ENCODE data around the gene ZSWIM5.

ZSWIM5 gene

DNA sequence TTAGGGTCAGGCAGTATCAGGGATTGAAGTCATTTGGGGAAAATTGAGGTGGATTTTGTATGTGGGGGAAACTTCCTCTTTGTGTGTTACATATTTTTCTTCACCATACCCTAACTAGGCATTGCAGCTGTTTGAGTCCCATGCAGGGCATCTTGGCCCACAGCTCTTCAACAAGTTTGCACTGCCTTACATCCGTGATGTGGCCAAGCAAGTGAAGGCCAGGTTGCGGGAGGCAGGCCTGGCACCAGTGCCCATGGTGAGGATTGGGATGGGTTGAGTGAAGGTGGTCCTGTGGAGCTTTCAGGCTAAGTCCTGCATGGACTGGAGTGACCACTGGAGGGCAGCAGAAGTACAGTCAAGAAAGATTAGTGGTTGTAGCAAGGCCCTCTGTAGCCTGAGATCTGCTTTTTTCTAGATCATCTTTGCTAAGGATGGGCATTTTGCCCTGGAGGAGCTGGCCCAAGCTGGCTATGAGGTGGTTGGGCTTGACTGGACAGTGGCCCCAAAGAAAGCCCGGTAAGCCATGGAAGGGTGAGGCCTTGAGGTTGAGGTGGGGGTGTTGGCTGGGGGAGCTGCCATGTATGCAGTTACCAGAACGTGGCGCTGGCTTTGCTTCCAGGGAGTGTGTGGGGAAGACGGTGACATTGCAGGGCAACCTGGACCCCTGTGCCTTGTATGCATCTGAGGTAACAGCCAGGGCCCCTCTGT lies 191.9 kb downstream of the ZSWIM5 start (continued):
- TF ChIP-seq, protein P1, sequence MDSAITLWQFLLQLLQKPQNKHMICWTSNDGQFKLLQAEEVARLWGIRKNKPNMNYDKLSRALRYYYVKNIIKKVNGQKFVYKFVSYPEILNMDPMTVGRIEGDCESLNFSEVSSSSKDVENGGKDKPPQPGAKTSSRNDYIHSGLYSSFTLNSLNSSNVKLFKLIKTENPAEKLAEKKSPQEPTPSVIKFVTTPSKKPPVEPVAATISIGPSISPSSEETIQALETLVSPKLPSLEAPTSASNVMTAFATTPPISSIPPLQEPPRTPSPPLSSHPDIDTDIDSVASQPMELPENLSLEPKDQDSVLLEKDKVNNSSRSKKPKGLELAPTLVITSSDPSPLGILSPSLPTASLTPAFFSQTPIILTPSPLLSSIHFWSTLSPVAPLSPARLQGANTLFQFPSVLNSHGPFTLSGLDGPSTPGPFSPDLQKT (IDR thresholded peaks at IDR 0.05; ENCODE audit: borderline replicate concordance, low read depth, low read length), result no peak
- TF ChIP-seq EGR2 (tag by site-specific recombination; IDR thresholded peaks at IDR 0.05; ENCODE audit: low read depth) (no peak), ZXDB (tag by site-specific recombination; IDR thresholded peaks at IDR 0.05) (0 out of 2 replicates have a peak, but pooled peaks have one; percentile 24)

DNA sequence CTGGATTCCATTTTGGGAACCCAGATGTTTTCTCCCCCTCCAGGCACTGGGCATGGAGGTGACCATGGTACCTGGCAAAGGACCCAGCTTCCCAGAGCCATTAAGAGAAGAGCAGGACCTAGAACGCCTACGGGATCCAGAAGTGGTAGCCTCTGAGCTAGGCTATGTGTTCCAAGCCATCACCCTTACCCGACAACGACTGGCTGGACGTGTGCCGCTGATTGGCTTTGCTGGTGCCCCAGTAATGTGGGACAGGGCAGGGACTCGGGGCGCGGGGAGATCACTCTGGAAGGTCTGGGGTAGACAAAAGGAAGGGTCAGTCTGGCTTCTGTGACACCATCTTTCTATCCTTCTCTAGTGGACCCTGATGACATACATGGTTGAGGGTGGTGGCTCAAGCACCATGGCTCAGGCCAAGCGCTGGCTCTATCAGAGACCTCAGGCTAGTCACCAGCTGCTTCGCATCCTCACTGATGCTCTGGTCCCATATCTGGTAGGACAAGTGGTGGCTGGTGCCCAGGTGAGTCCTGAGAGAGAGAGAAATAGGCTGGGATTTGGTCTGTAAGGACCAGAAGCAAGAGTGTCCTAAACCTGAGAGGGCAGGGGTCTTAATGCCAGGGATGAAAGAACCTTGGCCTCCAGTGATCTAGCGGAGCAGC lies 192.7 kb downstream of the ZSWIM5 start:
- Histone ChIP-seq H3K27ac (ENCODE audit: extremely low read depth, low read depth, low read length) (no peak overlapping the region), H3K9me3 (ENCODE audit: control insufficient read depth, insufficient read depth, low read depth, low read length) (no peaks in the 10 kb centered on the region), H3K4me1 (ENCODE audit: control insufficient read depth, insufficient read depth, low read length) (no peaks in the 10 kb centered on the region), H3K4me3 (ENCODE audit: low read depth, low read length) (no peak overlapping the region), H3K36me3 (ENCODE audit: control insufficient read depth in 2 of 2, insufficient read depth in 1 of 2, low read length in 2 of 2) (peaks cover 0 to 47% of the 10 kb centered on the region in 2 experiments; a peak in 1 of 3 replicates)
- ChIA-PET CTCF (interaction anchor here (0.5 to 12.0 kb wide), 28 partner anchors 17 to 571 kb away, joined by 3 to 304 read pairs (median 4); partner anchors contain the start of genes PLK3, PTCH2 and TESK2), POLR2A (interaction anchor here (1.0 to 5.7 kb wide), 5 partner anchors 220 to 479 kb away, joined by 3 to 83 read pairs (median 4); partner anchors contain the start of gene TESK2)
- TF ChIP-seq, protein P2, sequence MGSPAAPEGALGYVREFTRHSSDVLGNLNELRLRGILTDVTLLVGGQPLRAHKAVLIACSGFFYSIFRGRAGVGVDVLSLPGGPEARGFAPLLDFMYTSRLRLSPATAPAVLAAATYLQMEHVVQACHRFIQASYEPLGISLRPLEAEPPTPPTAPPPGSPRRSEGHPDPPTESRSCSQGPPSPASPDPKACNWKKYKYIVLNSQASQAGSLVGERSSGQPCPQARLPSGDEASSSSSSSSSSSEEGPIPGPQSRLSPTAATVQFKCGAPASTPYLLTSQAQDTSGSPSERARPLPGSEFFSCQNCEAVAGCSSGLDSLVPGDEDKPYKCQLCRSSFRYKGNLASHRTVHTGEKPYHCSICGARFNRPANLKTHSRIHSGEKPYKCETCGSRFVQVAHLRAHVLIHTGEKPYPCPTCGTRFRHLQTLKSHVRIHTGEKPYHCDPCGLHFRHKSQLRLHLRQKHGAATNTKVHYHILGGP (tag by site-specific recombination; IDR thresholded peaks at IDR 0.05), result no peak
- TF ChIP-seq, protein P3, sequence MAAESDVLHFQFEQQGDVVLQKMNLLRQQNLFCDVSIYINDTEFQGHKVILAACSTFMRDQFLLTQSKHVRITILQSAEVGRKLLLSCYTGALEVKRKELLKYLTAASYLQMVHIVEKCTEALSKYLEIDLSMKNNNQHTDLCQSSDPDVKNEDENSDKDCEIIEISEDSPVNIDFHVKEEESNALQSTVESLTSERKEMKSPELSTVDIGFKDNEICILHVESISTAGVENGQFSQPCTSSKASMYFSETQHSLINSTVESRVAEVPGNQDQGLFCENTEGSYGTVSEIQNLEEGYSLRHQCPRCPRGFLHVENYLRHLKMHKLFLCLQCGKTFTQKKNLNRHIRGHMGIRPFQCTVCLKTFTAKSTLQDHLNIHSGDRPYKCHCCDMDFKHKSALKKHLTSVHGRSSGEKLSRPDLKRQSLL (tag by site-specific recombination; IDR thresholded peaks at IDR 0.05), result peak; percentile 53; the same call in 1 of the 2 replicates

DNA sequence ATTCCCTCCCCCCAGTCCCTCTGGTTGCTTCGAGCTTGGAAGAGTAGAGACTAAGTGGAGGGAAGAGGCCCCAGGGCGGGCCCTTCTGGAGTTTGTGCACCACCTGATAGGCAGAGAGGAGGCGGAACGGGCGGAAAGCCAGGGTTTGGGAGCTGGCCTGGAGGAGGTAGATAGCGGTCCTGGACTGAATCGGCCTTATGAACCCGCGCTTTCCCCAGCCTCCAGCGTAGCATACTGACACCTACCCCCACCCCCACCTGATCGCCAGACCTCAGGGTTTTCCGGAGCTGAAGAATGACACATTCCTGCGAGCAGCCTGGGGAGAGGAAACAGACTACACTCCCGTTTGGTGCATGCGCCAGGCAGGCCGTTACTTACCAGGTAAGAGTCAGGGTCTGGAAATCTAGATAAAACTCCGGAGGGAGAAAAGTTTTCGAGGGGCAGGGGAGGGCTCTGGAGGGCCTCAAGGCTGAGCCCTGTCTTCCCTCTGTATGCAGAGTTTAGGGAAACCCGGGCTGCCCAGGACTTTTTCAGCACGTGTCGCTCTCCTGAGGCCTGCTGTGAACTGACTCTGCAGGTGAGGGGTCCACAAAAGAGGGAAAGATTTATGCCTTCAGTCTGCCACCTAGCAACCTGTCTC lies 193.6 kb downstream of the ZSWIM5 start:
- peaks cover 0 to 52% of the 10 kb centered on the region in 2 experiments; a peak in 1 of 3 replicates for H3K36me3 ChIP-seq (ENCODE audit: control insufficient read depth in 2 of 2, insufficient read depth in 1 of 2, low read length in 2 of 2)
- ChIA-PET POLR2A (interaction anchor here (0.6 to 5.7 kb wide), 24 partner anchors 10 to 509 kb away, joined by 3 to 83 read pairs (median 9); partner anchors contain the start of genes BTBD19, CCDC163, EIF2B3 and MMACHC), CTCF (interaction anchor here (0.5 to 12.0 kb wide), 12 partner anchors 17 to 480 kb away, joined by 3 to 304 read pairs (median 4); partner anchors contain the start of genes RNU5D-1 and TESK2)
- peak overlapping the region; percentile 42; the same call in 1 of the 2 replicates for H3K27ac ChIP-seq (ENCODE audit: extremely low read depth, low read depth, low read length)
- no peaks in the 10 kb centered on the region for H3K4me1 ChIP-seq (ENCODE audit: control insufficient read depth, insufficient read depth, low read length)
- H3K4me3 ChIP-seq (ENCODE audit: low read depth, low read length), result peak overlapping the region; percentile 53
- no peaks in the 10 kb centered on the region for H3K9me3 ChIP-seq (ENCODE audit: control insufficient read depth, insufficient read depth, low read depth, low read length)
- no peak for TF ChIP-seq WT1 (tag by site-specific recombination; IDR thresholded peaks at IDR 0.05)
- TF ChIP-seq, protein P4, sequence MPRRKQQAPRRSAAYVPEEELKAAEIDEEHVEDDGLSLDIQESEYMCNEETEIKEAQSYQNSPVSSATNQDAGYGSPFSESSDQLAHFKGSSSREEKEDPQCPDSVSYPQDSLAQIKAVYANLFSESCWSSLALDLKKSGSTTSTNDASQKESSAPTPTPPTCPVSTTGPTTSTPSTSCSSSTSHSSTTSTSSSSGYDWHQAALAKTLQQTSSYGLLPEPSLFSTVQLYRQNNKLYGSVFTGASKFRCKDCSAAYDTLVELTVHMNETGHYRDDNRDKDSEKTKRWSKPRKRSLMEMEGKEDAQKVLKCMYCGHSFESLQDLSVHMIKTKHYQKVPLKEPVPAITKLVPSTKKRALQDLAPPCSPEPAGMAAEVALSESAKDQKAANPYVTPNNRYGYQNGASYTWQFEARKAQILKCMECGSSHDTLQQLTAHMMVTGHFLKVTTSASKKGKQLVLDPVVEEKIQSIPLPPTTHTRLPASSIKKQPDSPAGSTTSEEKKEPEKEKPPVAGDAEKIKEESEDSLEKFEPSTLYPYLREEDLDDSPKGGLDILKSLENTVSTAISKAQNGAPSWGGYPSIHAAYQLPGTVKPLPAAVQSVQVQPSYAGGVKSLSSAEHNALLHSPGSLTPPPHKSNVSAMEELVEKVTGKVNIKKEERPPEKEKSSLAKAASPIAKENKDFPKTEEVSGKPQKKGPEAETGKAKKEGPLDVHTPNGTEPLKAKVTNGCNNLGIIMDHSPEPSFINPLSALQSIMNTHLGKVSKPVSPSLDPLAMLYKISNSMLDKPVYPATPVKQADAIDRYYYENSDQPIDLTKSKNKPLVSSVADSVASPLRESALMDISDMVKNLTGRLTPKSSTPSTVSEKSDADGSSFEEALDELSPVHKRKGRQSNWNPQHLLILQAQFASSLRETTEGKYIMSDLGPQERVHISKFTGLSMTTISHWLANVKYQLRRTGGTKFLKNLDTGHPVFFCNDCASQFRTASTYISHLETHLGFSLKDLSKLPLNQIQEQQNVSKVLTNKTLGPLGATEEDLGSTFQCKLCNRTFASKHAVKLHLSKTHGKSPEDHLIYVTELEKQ (tag by site-specific recombination; IDR thresholded peaks at IDR 0.05; ENCODE audit: borderline replicate concordance), result no peak
- TF ChIP-seq ZBTB20 (tag by site-specific recombination; IDR thresholded peaks at IDR 0.05), result no peak; the same call in 1 of the 2 replicates
- TF ChIP-seq, protein P5, sequence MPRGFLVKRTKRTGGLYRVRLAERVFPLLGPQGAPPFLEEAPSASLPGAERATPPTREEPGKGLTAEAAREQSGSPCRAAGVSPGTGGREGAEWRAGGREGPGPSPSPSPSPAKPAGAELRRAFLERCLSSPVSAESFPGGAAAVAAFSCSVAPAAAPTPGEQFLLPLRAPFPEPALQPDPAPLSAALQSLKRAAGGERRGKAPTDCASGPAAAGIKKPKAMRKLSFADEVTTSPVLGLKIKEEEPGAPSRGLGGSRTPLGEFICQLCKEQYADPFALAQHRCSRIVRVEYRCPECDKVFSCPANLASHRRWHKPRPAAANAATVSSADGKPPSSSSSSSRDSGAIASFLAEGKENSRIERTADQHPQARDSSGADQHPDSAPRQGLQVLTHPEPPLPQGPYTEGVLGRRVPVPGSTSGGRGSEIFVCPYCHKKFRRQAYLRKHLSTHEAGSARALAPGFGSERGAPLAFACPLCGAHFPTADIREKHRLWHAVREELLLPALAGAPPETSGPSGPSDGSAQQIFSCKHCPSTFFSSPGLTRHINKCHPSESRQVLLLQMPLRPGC (tag by site-specific recombination; IDR thresholded peaks at IDR 0.05), result no peak
- TF ChIP-seq, protein P6, sequence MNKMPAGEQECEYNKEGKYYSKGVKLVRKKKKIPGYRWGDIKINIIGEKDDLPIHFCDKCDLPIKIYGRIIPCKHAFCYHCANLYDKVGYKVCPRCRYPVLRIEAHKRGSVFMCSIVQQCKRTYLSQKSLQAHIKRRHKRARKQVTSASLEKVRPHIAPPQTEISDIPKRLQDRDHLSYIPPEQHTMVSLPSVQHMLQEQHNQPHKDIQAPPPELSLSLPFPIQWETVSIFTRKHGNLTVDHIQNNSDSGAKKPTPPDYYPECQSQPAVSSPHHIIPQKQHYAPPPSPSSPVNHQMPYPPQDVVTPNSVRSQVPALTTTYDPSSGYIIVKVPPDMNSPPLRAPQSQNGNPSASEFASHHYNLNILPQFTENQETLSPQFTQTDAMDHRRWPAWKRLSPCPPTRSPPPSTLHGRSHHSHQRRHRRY (tag by site-specific recombination; IDR thresholded peaks at IDR 0.05), result no peak
- no peak for TF ChIP-seq KLF9 (tag by site-specific recombination; IDR thresholded peaks at IDR 0.05; ENCODE audit: low read depth)
- no peak for TF ChIP-seq ZIC2 (tag by site-specific recombination; IDR thresholded peaks at IDR 0.05)
- no peak; the same call in 1 of the 2 replicates for TF ChIP-seq ZNF629 (tag by site-specific recombination; IDR thresholded peaks at IDR 0.05)
- no peak for TF ChIP-seq BCL11B (tag by site-specific recombination; IDR thresholded peaks at IDR 0.05; ENCODE audit: low read depth)
- TF ChIP-seq, protein P7, sequence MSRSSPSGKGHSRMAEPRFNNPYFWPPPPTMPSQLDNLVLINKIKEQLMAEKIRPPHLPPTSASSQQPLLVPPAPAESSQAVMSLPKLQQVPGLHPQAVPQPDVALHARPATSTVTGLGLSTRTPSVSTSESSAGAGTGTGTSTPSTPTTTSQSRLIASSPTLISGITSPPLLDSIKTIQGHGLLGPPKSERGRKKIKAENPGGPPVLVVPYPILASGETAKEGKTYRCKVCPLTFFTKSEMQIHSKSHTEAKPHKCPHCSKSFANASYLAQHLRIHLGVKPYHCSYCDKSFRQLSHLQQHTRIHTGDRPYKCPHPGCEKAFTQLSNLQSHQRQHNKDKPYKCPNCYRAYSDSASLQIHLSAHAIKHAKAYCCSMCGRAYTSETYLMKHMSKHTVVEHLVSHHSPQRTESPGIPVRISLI (tag by site-specific recombination; IDR thresholded peaks at IDR 0.05), result no peak
- TF ChIP-seq ZNF266 (tag by site-specific recombination; IDR thresholded peaks at IDR 0.05; ENCODE audit: low read depth), result no peak
- TF ChIP-seq SP3 (tag by site-specific recombination; IDR thresholded peaks at IDR 0.05), result no peak

Measured in HEK293 (cell line).